Prostate gland (tissue), 2 donors: ENCODE measurements around the gene PITPNC1. TPM values are rescaled to one million over a fixed set of nuclear protein-coding genes. Genes with fewer than 3 reads are reported as not detected.
"Not testable (repeated sequence)": the region's sequence is repeated elsewhere in the genome, so short reads cannot be mapped to it uniquely, and the experiment has no call there.

ENCODE experiments used
- DNase-seq: peaks from one replicate; pipeline ENCODE4 v3.0.0-alpha.2; 2019; ENCODE audit warnings: low spot score
- H3K27ac ChIP-seq, 2 donors: fragments of 200-600 bp; sonication (generic); 2 replicates each; pipeline ENCODE4 v1.5.1; 2017 to 2019
- H3K27me3 ChIP-seq: fragments of 200-600 bp; sonication (generic); replicated peaks from 2 replicates; pipeline ENCODE4 v1.5.1; 2019; ENCODE audit not compliant: insufficient read depth
- H3K36me3 ChIP-seq, 2 donors: fragments of 200-600 bp; sonication (generic); 1 replicate in 1 of 2; 2 replicates in 1 of 2; pipeline versions ENCODE4 v1.5.1 to v1.8.1; 2017 to 2019
- H3K4me1 ChIP-seq: fragments of 200-600 bp; sonication (generic); replicated peaks from 2 replicates; pipeline ENCODE4 v1.5.1; 2019
- H3K4me3 ChIP-seq, 2 donors: fragments of 200-600 bp; sonication (generic); 2 replicates each; pipeline ENCODE4 v1.5.1; 2017 to 2019
- H3K9me3 ChIP-seq: fragments of 200-600 bp; sonication (generic); 2 replicates; pipeline ENCODE4 v1.5.1; 2017
- CTCF ChIP-seq, 4 experiments: fragments of 200-600 bp in 2 of 4; fragments of 450-650 bp in 2 of 4; sonication (generic) in 2 of 4; IDR thresholded peaks; 1 replicate in 3 of 4; 2 replicates in 1 of 4; pipeline ENCODE4 v1.5.1; 2016 to 2019; ENCODE audit warnings: antibody characterized with exemption in 4 of 4, mild to moderate bottlenecking in 2 of 4, moderate library complexity in 2 of 4
- POLR2A ChIP-seq: fragments of 450-650 bp; IDR thresholded peaks from one replicate; pipeline ENCODE4 v1.6.1; 2016; ENCODE audit warnings: antibody characterized with exemption, mild to moderate bottlenecking
- POLR2AphosphoS5 ChIP-seq: sonication (generic); formaldehyde crosslinking; IDR thresholded peaks from one replicate; pipeline ENCODE4 v1.6.1; 2017; ENCODE audit warnings: antibody characterized with exemption
- WGBS: methylation state at CpG from one replicate; pipeline ENCODE4 v1.1.5; 2018; 5-methylcytosine and 5-hydroxymethylcytosine counted together
- intact Hi-C: fragments of 100-400 bp; cut with DNase I; formaldehyde crosslinking; loops from one replicate; pipeline ENCODE4 v1.14.2; 2022
- total RNA-seq, 2 donors: library from RNA; depleted of rRNA; stranded (reverse); fragments of >200 nt; gene quantifications; one replicate each; pipeline ENCODE4 v1.1.0, GENCODE V29; 2016

The PITPNC1 gene
- total RNA-seq, 2 donors from 2014 or later, result 10.1 to 12.9 TPM

GRCh38 chr17:67401598-67402504, 24.8 kb downstream of the PITPNC1 start:
- H3K4me3 ChIP-seq, result no peak overlapping the region
- WGBS, result 92% methylated on average over 16 of the region's 16 CpGs
- H3K36me3 ChIP-seq, result no peaks in the 10 kb centered on the region
- intact Hi-C loops, result no loop called here
- TF ChIP-seq POLR2A, result no peak
- TF ChIP-seq POLR2AphosphoS5, result no peak
- TF ChIP-seq CTCF (IDR thresholded peaks at IDR 0.05), result no peak
- no peaks in the 10 kb centered on the region for H3K4me1 ChIP-seq
- no peaks in the 10 kb centered on the region for H3K9me3 ChIP-seq
- H3K27ac ChIP-seq, result no peak overlapping the region
- no peaks in the 10 kb centered on the region for H3K27me3 ChIP-seq
- DNase-seq, result no peak

GRCh38 chr17:67403065-67403464, 26.0 kb downstream of the PITPNC1 start:
- Histone ChIP-seq H3K36me3 (no peaks in the 10 kb centered on the region), H3K27ac (no peak overlapping the region), H3K27me3 (no peaks in the 10 kb centered on the region), H3K4me3 (no peak overlapping the region), H3K9me3 (no peaks in the 10 kb centered on the region), H3K4me1 (no peaks in the 10 kb centered on the region)
- no peak for DNase-seq
- TF ChIP-seq CTCF (IDR thresholded peaks at IDR 0.05) (no peak), POLR2AphosphoS5 (no peak), POLR2A (no peak)
- intact Hi-C loops, result no loop called here
- 94% methylated on average over 2 of the region's 2 CpGs for WGBS

GRCh38 chr17:67403483-67403882, 26.4 kb downstream of the PITPNC1 start:
- TF ChIP-seq CTCF (IDR thresholded peaks at IDR 0.05) (no peak), POLR2AphosphoS5 (no peak), POLR2A (no peak)
- no peak overlapping the region for H3K4me3 ChIP-seq
- H3K27me3 ChIP-seq, result no peaks in the 10 kb centered on the region
- intact Hi-C loops, result no loop called here
- no peaks in the 10 kb centered on the region for H3K4me1 ChIP-seq
- 88% methylated on average over 6 of the region's 6 CpGs for WGBS
- no peak for DNase-seq
- no peaks in the 10 kb centered on the region for H3K9me3 ChIP-seq
- H3K27ac ChIP-seq, result no peak overlapping the region
- H3K36me3 ChIP-seq, result no peaks in the 10 kb centered on the region

GRCh38 chr17:67408455-67408830, 31.4 kb downstream of the PITPNC1 start:
- 91% methylated on average over 3 of the region's 3 CpGs for WGBS
- intact Hi-C loops, H3K4me3 ChIP-seq, H3K27me3 ChIP-seq, H3K9me3 ChIP-seq, DNase-seq, H3K27ac ChIP-seq, H3K4me1 ChIP-seq, H3K36me3 ChIP-seq: not testable (repeated sequence)

GRCh38 chr17:67411397-67411796, 34.3 kb downstream of the PITPNC1 start:
- Histone ChIP-seq H3K27ac (no peak overlapping the region), H3K4me3 (no peak overlapping the region), H3K27me3 (no peaks in the 10 kb centered on the region), H3K9me3 (no peaks in the 10 kb centered on the region), H3K36me3 (no peaks in the 10 kb centered on the region), H3K4me1 (peaks cover 6% of the 10 kb centered on the region)
- DNase-seq, result no peak
- TF ChIP-seq POLR2A, result no peak
- no peak for TF ChIP-seq CTCF (IDR thresholded peaks at IDR 0.05)
- intact Hi-C loops, result no loop called here
- 92% methylated on average over 4 of the region's 4 CpGs for WGBS
